ENCODE data around the gene KCNA10. TPM values are rescaled to one million over a fixed set of nuclear protein-coding genes. Genes with fewer than 3 reads are reported as not detected.

KCNA10 gene
- total RNA-seq, 1 experiment from 2014 or later, result not detected

GRCh38 chr1:110494036-110494435 lies 24.9 kb downstream of the KCNA10 start:
- Histone ChIP-seq H2AFZ (ENCODE audit: low read length) (no peak overlapping the region), H3K36me3 (ENCODE audit: low read depth, low read length) (no peaks in the 10 kb centered on the region), H3F3A (ENCODE audit: low read length, unreplicated experiment) (no peaks in the 10 kb centered on the region), H3K4me2 (ENCODE audit: low read length) (no peak overlapping the region), H3K9ac (ENCODE audit: low read length) (no peak overlapping the region), H4K20me1 (ENCODE audit: low read length) (no peaks in the 10 kb centered on the region), H3K79me2 (ENCODE audit: low read length) (no peaks in the 10 kb centered on the region), H3K9me2 (replicated peaks; ENCODE audit: low read length) (no peaks in the 10 kb centered on the region), H3K4me3 (ENCODE audit: low read length) (no peak overlapping the region), H3K4me1 (ENCODE audit: insufficient read depth, low read length) (no peaks in the 10 kb centered on the region), H3K27me3 (ENCODE audit: low read length) (no peaks in the 10 kb centered on the region), H3K9me3 (ENCODE audit: low read length) (no peaks in the 10 kb centered on the region), H3K27ac (ENCODE audit: low read length) (no peak overlapping the region)
- intact Hi-C loops (cut with micrococcal nuclease), result no loop called here
- no TSS peak for BruUV-seq (replicated peaks)
- CTCF ChIA-PET, result no interaction called here
- DNase-seq (no peak), ATAC-seq (no peak)
- POLR2A ChIA-PET (ENCODE audit: unreplicated experiment), result no interaction called here
- TF ChIP-seq EZH2phosphoT487 (IDR thresholded peaks at IDR 0.05; ENCODE audit: borderline replicate concordance, low read length), result no peak
- no peak for TF ChIP-seq CTCF (conservative IDR thresholded peaks at IDR 0.05; ENCODE audit: low read depth, low read length)
- TF ChIP-seq EZH2 (IDR thresholded peaks at IDR 0.05; ENCODE audit: low read length, unreplicated experiment), result no peak

GRCh38 chr1:110493059-110493699 lies 25.8 kb downstream of the KCNA10 start:
- ATAC-seq, result no peak
- intact Hi-C loops (cut with micrococcal nuclease), result no loop called here
- H2AFZ ChIP-seq (ENCODE audit: low read length), result no peak overlapping the region
- H4K20me1 ChIP-seq (ENCODE audit: low read length), result no peaks in the 10 kb centered on the region
- no peak overlapping the region for H3K27ac ChIP-seq (ENCODE audit: low read length)
- H3K9me3 ChIP-seq (ENCODE audit: low read length), result no peaks in the 10 kb centered on the region
- H3K9ac ChIP-seq (ENCODE audit: low read length), result no peak overlapping the region
- H3K36me3 ChIP-seq (ENCODE audit: low read depth, low read length), result no peaks in the 10 kb centered on the region
- H3K79me2 ChIP-seq (ENCODE audit: low read length), result no peaks in the 10 kb centered on the region
- H3K27me3 ChIP-seq (ENCODE audit: low read length), result no peaks in the 10 kb centered on the region
- TF ChIP-seq CTCF (conservative IDR thresholded peaks at IDR 0.05; ENCODE audit: low read depth, low read length) (no peak), EZH2 (IDR thresholded peaks at IDR 0.05; ENCODE audit: low read length, unreplicated experiment) (no peak), EZH2phosphoT487 (IDR thresholded peaks at IDR 0.05; ENCODE audit: borderline replicate concordance, low read length) (no peak)
- H3K4me2 ChIP-seq (ENCODE audit: low read length), result no peak overlapping the region
- no peaks in the 10 kb centered on the region for H3F3A ChIP-seq (ENCODE audit: low read length, unreplicated experiment)
- H3K4me1 ChIP-seq (ENCODE audit: insufficient read depth, low read length), result no peaks in the 10 kb centered on the region
- ChIA-PET CTCF (no interaction called here), POLR2A (ENCODE audit: unreplicated experiment) (no interaction called here)
- H3K9me2 ChIP-seq (replicated peaks; ENCODE audit: low read length), result no peaks in the 10 kb centered on the region
- no peak overlapping the region for H3K4me3 ChIP-seq (ENCODE audit: low read length)
- no TSS peak for BruUV-seq (replicated peaks)
- no peak for DNase-seq

GRCh38 chr1:110492573-110492972 lies 26.4 kb downstream of the KCNA10 start:
- Histone ChIP-seq H3K4me1 (ENCODE audit: insufficient read depth, low read length) (peaks cover 3% of the 10 kb centered on the region; the same call in 1 of the 2 replicates), H3K4me2 (ENCODE audit: low read length) (no peak overlapping the region), H3K9ac (ENCODE audit: low read length) (no peak overlapping the region), H3K27ac (ENCODE audit: low read length) (no peak overlapping the region), H3K36me3 (ENCODE audit: low read depth, low read length) (no peaks in the 10 kb centered on the region), H3K79me2 (ENCODE audit: low read length) (no peaks in the 10 kb centered on the region), H2AFZ (ENCODE audit: low read length) (no peak overlapping the region), H3K9me2 (replicated peaks; ENCODE audit: low read length) (no peaks in the 10 kb centered on the region), H3K9me3 (ENCODE audit: low read length) (no peaks in the 10 kb centered on the region), H3K27me3 (ENCODE audit: low read length) (no peaks in the 10 kb centered on the region), H3K4me3 (ENCODE audit: low read length) (no peak overlapping the region), H4K20me1 (ENCODE audit: low read length) (no peaks in the 10 kb centered on the region), H3F3A (ENCODE audit: low read length, unreplicated experiment) (no peaks in the 10 kb centered on the region)
- DNase-seq (no peak), ATAC-seq (no peak)
- TF ChIP-seq EZH2 (IDR thresholded peaks at IDR 0.05; ENCODE audit: low read length, unreplicated experiment) (no peak), EZH2phosphoT487 (IDR thresholded peaks at IDR 0.05; ENCODE audit: borderline replicate concordance, low read length) (no peak)
- BruUV-seq (replicated peaks), result no TSS peak
- intact Hi-C loops (cut with micrococcal nuclease), result no loop called here
- ChIA-PET POLR2A (ENCODE audit: unreplicated experiment) (no interaction called here), CTCF (no interaction called here)
